ENCODE results near the gene SIRPB2. TPM values are rescaled to one million over a fixed set of nuclear protein-coding genes. Genes with fewer than 3 reads are reported as not detected.

The SIRPB2 gene
- total and polyA plus RNA-seq, 2 of the 8 experiments (the other 6 are each of a cell fraction or from before 2014, with no cell fraction given) = 0.28 TPM; not detected in 1

GRCh38 chr20:1491860-1492642 lies 831 bp upstream of the SIRPB2 start (continued):
- TF ChIP-seq HDAC6 (IDR thresholded peaks at IDR 0.05; ENCODE audit: low read depth, low read length) (no peak), SP1 (IDR thresholded peaks at IDR 0.05; ENCODE audit: low read depth, low read length) (no peak), USF2 (IDR thresholded peaks at IDR 0.05; ENCODE audit: low read length) (no peak), POLR2AphosphoS5 (IDR thresholded peaks at IDR 0.05; ENCODE audit: low read depth, low read length) (no peak)

Measured in H1 (cell line).